ENCODE data around the gene XRCC6.

Gene XRCC6

DNA sequence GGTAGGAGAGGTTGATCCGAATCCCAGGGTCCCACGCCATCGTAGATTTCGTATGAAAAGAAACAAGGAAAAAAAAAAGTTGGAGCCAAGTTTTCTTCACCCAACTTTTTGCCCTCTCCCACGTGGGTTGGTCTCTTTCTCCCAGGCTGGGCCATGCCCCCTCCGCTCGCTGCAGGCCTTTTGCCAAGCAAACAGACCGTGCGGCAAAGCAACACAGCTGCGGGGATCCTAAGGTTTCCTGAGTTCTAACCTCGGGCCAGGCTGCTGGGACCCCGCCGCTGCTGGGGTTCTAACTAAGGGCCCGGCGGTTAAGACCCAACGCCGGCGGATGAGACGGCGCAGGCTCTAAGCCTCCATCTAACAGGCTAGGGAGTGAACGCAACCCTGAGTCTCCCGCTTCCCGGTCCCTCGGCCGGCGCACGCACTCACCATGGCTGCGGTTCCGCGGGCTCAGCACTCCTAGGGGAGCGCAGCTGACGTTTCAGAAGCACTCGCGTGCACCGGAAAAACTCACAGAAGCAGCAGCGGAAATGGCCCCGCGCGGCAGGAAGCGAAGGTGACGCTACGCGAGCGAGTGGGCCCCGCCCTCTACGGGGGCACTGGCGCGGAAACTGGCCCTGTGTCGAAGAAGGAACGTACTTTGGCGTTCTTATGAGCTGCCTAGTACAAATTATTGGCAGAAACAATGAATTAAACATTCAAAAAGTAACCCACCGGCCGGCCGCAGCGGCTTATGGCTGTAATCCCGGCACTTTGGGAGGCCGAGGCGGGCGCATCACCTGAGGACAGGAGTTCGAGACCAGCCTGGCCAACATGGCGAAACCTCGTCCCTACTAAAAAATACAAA, 67.5 kb downstream of the XRCC6 start, which contains the start of gene SNU13:
Gene SNU13, minus strand, starts transcription at position 503 of the 847 bp plus-strand sequence. Its CDS starts 71 bp downstream, at position 432.
- peak; percentile 86 to 90 for DNase-seq

DNA sequence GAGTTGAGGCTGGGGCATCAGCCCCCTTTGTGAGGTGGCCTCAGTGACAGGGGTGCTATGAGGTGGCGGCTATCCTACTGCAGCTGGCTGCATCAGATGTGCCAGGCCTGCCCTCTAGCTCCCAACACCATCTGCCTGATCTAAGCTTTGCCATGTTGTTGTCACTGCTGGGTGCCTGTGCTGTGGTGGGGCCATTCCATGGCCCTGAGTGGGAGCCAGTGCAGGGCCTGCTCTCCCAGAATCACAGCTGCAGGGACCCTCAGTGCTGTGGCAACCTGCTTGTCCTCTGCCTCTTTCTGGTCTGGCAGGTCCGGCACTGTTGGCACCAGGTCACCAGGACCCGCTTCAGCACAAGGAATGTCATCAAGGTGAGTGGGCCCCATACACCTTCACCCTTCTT, 69.4 kb downstream of the XRCC6 start:
- no peak for DNase-seq

DNA sequence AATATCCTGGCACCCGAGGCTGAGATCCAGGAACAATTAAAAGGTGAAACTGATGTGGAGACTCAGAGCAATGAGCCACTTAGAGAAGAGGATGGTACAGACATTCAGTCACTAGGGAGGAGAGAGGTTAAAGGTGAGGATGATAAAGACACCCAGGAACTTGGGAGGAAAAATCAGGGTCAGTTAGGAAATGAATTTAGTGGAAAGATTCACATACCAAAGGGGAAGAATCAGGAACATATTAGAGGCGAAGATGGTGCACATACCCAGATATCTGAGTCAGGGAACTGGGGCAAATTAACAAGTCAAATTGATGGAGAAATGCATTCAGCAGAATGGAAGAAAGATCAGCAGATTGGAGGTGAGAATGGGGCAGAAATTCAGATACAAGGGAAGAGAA, 74.1 kb downstream of the XRCC6 start:
- DNase-seq, result no peak

DNA sequence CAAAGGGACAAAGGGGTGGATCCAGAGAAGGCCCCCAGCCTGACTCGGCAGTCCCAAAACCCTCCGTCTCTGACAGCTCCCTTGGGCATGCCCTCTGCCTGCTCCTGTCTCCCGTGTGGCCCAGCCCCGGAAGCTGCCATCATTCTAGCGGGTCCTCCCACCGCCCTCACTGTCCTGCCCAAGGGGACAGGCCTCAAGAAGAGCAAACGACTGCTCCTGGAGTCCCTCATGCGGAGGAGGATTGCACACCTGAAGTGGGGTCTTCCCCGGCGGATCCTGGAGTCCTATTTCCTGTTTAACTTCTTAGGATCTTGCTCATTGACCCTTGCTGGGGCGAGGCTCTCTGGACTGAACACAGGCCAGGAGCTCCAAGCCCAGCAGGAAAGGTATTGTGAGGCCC, 75.6 kb downstream of the XRCC6 start:
- no peak for DNase-seq

DNA sequence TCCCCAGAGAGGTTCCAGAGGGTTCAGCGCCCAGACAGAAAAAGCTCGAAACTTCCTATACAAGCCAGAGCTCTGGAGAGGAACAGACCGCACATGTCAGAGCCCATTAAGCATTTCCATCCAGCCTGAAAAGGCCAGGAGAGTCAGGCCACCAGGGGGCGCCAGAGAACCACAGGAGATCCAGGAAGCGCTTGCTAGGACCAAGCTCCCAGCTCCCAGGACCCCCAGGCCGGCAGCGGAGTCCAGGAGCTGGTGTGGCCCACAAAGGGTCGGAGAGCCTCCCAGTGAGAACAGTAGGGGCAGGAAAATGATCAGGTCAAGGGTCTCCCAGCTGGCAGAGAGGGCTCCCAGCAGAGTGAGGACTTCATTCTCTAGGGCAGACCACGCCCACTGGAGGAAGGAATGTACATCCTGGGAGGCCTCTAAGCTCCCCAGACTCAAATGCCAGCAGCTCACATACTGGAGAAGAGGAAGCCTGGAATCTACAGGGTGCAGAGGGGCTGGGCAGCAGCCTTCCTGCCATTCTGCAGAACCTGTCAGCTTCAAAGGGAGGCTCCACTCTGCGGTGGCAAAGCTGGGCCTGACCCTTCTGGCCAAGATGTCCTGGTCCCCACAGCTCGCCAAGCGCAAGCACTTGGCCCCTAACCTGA, 76.2 kb downstream of the XRCC6 start:
- DNase-seq, result peak; percentile 72 to 85

DNA sequence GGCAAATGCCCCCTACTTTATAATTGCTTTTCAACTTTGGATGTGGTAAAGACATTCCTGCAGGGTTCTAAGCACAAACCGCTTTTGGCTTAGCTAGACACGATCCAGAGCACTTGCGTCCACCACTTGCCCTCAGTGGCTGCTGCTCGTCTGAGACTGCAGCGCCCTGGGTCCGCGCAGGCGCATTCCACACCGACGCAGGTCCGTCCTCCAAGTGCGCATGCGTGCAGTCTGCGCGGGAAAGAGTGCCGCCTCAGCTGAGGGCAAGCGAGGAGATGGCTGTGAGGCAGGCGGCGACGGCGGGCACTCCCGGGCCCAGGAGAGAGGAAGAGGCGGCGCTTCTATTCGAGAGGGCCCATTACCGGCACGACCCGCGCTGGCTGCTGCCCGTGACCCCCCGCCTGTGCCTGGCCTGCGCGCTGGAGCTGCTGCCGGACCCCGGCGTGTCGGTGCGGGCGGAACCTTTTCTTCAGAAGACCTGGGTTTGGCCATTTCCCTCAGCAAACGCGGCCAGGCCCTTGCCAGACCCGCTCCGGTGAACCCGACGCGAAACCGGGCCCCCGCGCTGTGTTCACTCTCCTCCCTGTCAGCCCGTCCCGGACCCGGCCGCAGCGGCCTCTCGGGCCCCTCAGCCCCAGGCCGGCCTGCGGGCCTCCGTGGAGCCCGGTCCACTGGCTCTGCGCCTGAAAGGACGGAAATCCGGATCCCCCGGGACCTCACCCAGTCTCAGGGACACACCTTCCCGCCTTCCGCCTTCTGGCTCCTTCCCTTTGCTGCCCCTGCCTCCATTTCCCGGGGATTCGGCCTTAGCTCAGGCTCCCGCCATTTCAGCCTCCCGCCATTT, 78.4 kb downstream of the XRCC6 start, which contains the start of gene MEI1:
Gene MEI1, plus strand, starts transcription at position 240 of the 844 bp plus-strand sequence. Its CDS starts 36 bp downstream, at position 276.
- no peak for DNase-seq

DNA sequence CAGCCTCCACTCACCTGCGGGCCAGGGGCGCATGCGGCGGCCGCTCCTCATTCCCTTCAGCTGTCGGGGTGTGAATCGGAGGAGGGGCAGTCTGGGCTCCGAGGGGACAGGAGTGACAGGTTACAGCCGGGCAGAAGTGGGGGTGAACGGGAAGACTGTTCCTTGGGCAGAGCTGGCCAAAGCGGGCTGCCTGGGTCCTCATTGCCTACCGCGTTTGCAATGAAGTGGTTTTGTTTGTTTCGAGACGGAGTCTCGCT, 78.9 kb downstream of the XRCC6 start:
- no peak for DNase-seq

DNA sequence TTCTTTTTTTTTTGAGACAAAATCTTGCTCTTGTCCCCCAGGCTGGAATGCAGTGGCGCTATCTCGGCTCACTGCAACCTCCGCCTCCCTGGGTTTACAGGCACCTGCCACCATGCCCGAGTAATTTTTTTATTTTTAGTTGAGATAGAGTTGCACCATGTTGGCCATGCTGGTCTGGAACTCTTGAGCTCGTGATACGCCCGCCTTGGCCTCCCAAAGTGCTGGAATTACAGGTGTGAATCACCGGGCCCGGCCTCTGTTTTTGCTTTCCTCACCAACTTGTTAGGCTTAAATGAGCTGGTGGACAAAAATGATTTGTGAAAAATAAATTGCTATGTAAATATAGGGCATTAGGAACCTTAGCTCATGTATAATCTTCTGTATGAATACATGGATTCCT, 81.7 kb downstream of the XRCC6 start:
- no peak for DNase-seq

DNA sequence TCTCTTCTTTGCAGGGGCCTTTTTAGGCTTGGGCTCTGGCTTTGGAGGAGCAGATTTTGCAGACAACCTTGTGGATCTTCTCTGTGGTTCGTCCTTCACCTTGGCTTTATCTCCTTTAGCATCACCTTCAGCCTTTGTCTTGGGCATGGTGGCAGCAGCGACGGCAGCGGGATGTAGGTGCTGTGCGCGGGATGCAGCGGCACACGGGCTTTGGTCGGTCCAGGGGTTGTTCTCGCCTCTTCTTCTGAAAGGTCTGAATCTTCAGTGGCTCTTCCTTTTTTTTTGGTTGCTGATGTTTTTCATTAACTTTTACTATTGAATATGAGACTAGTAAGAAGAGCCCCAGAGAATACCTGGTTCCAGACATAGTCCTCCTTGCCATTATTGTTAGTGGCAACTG, 88.2 kb downstream of the XRCC6 start:
- no peak for DNase-seq

DNA sequence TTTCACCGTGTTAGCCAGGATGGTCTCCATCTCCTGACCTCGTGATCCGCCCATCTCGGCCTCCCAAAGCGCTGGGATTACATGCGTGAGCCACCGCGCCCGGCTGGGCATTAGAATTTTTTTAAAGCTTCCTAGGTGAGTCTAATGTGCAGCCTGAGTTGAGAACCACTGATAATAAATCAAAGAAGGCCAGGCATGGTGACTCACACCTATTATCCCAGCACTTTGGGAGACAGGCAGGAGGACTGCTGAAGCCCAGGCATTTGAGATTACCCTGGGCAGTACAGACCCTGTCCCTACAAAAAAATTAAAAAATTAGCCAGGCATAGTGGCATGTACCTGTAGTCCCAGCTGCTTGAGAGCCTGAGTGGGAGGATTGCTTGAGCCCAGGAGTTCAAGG, 91.9 kb downstream of the XRCC6 start:
- no peak for DNase-seq
